SK-N-SH treated with all-trans-retinoic acid at 6 μM for 48 hours (cell line): ENCODE results near the gene COX6A2.
A peak's percentile ranks its signal among the peaks of the same experiment; 100 is the strongest.

Source experiments
- ATAC-seq: fragments of 200-7000 bp; cut with Tn5 transposase; 3 replicates; pipeline ENCODE4 v1.9.1; 2020; ENCODE audit warnings: mild to moderate bottlenecking, moderate library complexity
- ARNTL ChIP-seq: fragments of 450-650 bp; formaldehyde crosslinking; IDR thresholded peaks from 2 replicates; pipeline ENCODE4 v1.5.0; 2020; ENCODE audit warnings: low read depth, mild to moderate bottlenecking, moderate library complexity, borderline replicate concordance
- CSDC2 ChIP-seq: fragments of 250-450 bp; sonication (Bioruptor Pico); IDR thresholded peaks from 2 replicates; pipeline ENCODE4 v1.5.0; 2020; ENCODE audit warnings: mild to moderate bottlenecking, moderate library complexity
- ESRRG ChIP-seq: fragments of 250-450 bp; sonication (Bioruptor Pico); IDR thresholded peaks from 2 replicates; pipeline ENCODE4 v1.6.1; 2021; ENCODE audit warnings: mild to moderate bottlenecking
- GLIS3 ChIP-seq: fragments of 250-450 bp; sonication (Bioruptor Pico); IDR thresholded peaks from 2 replicates; pipeline ENCODE4 v1.5.0; 2020; ENCODE audit warnings: mild to moderate bottlenecking, moderate library complexity
- ISL1 ChIP-seq: fragments of 250-450 bp; sonication (Bioruptor Pico); IDR thresholded peaks from 2 replicates; pipeline ENCODE4 v2.1.2; 2022; ENCODE audit warnings: mild to moderate bottlenecking, moderate library complexity
- OSR1 ChIP-seq: fragments of 250-450 bp; sonication (Bioruptor Pico); IDR thresholded peaks from 2 replicates; pipeline ENCODE4 v1.8.0; 2022; ENCODE audit warnings: moderate library complexity, mild to moderate bottlenecking, inconsistent platforms
- POU6F1 ChIP-seq: fragments of 250-450 bp; sonication (Bioruptor Pico); IDR thresholded peaks from 2 replicates; pipeline ENCODE4 v1.8.0; 2021; ENCODE audit warnings: low read depth, mild to moderate bottlenecking, moderate library complexity, borderline replicate concordance
- PPARA ChIP-seq: fragments of 250-450 bp; sonication (Bioruptor Pico); IDR thresholded peaks from 2 replicates; pipeline ENCODE4 v1.5.0; 2020; ENCODE audit warnings: mild to moderate bottlenecking, borderline replicate concordance
- RARB ChIP-seq: fragments of 250-450 bp; sonication (Bioruptor Pico); IDR thresholded peaks from 2 replicates; pipeline ENCODE4 v1.8.0; 2021; ENCODE audit warnings: mild to moderate bottlenecking, moderate library complexity
- SNAI2 ChIP-seq: fragments of 250-450 bp; sonication (Bioruptor Pico); IDR thresholded peaks from 2 replicates; pipeline ENCODE4 v1.5.0; 2020; ENCODE audit warnings: mild to moderate bottlenecking, moderate library complexity
- TCF4 ChIP-seq: fragments of 250-450 bp; sonication (Bioruptor Pico); IDR thresholded peaks from 2 replicates; pipeline ENCODE4 v1.8.0; 2021; ENCODE audit warnings: mild to moderate bottlenecking, moderate library complexity, borderline replicate concordance
- TOX ChIP-seq: fragments of 250-450 bp; sonication (Bioruptor Pico); IDR thresholded peaks from 2 replicates; pipeline ENCODE4 v1.8.0; 2021; ENCODE audit warnings: mild to moderate bottlenecking, moderate library complexity, borderline replicate concordance
- TSHZ2 ChIP-seq: fragments of 250-450 bp; sonication (Bioruptor Pico); IDR thresholded peaks from 2 replicates; pipeline ENCODE4 v1.5.0; 2020; ENCODE audit warnings: mild to moderate bottlenecking, moderate library complexity
- ZFP3 ChIP-seq: fragments of 250-450 bp; sonication (Bioruptor Pico); IDR thresholded peaks from 2 replicates; pipeline ENCODE4 v1.5.0; 2020; ENCODE audit warnings: mild to moderate bottlenecking, moderate library complexity
- ZFP30 ChIP-seq: fragments of 450-650 bp; formaldehyde crosslinking; IDR thresholded peaks from 2 replicates; pipeline ENCODE4 v1.5.0; 2022; ENCODE audit warnings: mild to moderate bottlenecking, moderate library complexity
- ZNF565 ChIP-seq: fragments of 450-650 bp; formaldehyde crosslinking; conservative IDR thresholded peaks from 2 replicates; pipeline ENCODE4 v1.5.0; 2020; ENCODE audit warnings: low read depth, mild to moderate bottlenecking, moderate library complexity
- ZNF70 ChIP-seq: fragments of 450-650 bp; formaldehyde crosslinking; IDR thresholded peaks from 2 replicates; pipeline ENCODE4 v1.5.0; 2020; ENCODE audit warnings: mild to moderate bottlenecking, moderate library complexity
- ZNF8 ChIP-seq: fragments of 450-650 bp; formaldehyde crosslinking; IDR thresholded peaks from 2 replicates; pipeline ENCODE4 v1.5.0; 2020; ENCODE audit warnings: mild to moderate bottlenecking, moderate library complexity
- TF ChIP-seq, protein P1 (sequence below): fragments of 250-450 bp; sonication (Bioruptor Pico); IDR thresholded peaks from 2 replicates; pipeline ENCODE4 v1.5.1; 2021; ENCODE audit warnings: mild to moderate bottlenecking, moderate library complexity
- TF ChIP-seq, protein P2 (sequence below): fragments of 250-450 bp; sonication (Bioruptor Pico); IDR thresholded peaks from 2 replicates; pipeline ENCODE4 v1.8.0; 2020; ENCODE audit warnings: mild to moderate bottlenecking, moderate library complexity, borderline replicate concordance
- TF ChIP-seq, protein P3 (sequence below): fragments of 250-450 bp; sonication (Bioruptor Pico); IDR thresholded peaks from 2 replicates; pipeline ENCODE4 v1.5.1; 2020; ENCODE audit warnings: low read depth, mild to moderate bottlenecking, moderate library complexity

COX6A2 gene

DNA sequence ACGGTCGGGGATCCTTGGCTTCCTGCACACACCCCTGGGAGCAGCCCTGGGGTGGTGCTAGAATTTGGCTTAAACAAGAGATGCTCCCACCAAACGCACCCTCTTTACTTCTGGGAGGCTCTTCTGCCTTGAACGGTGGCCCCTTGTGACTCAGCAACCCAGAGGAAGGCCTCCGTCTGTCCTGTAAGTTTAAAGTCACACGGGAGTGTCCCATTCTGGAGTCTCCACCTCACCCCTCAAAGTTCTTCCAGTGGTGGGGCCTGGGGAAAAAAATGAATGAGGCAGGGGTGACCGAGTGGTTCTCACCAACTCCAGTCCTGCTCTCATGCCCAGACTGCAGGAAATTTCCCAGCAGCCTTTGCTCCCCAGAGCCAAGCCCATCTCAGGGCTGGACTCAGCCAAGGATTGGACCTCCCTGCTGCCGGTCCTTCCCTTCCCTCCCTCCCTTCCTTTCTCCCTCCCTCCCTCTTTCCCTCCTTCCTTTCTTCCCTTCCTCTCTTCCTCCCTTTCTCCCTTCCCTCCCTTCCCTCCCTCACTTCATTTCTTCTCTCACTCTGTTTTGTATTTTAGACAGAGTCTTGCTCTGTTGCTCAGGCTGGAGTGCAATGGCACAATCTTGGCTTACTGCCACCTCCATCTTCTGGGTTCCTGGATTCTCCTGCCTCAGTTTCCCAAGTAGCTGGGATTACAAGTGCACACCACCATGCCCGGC lies 23.7 kb downstream of the COX6A2 start (continued):
- TF ChIP-seq POU6F1 (CRISPR knock-in tag) (no peak), ZNF70 (CRISPR knock-in tag) (no peak), ZFP3 (CRISPR knock-in tag) (no peak)

DNA sequence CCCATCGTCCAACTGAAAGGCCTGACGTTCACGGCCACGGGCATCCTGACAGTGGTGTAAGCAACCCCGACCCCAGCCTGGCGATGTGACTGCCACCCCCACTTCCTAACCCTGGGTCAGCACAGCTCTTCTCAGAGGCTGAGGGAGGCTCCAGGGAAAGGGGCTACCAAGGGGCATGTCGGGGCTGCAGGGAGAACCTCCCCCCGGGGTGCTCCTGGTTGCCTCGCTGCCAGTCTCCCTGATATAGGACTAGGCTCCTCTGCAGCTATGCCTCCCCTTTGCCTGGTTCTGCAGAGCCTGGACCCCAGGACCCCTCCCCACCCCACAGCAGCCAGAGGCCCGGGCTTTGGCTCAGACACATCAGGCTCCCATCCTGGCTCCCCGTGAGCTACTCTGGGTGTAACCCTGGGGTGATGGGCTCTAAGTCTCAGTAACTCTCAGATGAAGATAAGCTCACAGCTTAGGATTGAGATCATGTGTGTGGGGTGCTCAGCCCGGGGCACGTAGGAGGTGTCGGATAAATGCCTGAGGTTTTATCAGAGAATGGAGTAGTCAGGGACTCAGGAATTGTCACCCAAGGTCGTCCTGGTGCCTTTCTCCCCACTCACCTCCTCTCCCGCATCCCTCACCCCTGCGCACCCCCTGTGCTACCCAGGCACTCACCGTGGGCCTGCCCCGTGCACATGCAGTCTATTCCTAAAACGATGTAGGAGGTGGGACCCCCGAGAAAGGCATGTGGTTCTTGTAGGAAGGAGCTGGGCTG lies 24.4 kb downstream of the COX6A2 start:
- TF ChIP-seq TSHZ2, result no peak
- TF ChIP-seq, all 23 proteins: peak for 0
- peak; percentile 47 for ATAC-seq

GRCh38 chr16:31402687-31403086 lies 25.5 kb downstream of the COX6A2 start:
- no peak for ATAC-seq
- TF ChIP-seq, protein P1, sequence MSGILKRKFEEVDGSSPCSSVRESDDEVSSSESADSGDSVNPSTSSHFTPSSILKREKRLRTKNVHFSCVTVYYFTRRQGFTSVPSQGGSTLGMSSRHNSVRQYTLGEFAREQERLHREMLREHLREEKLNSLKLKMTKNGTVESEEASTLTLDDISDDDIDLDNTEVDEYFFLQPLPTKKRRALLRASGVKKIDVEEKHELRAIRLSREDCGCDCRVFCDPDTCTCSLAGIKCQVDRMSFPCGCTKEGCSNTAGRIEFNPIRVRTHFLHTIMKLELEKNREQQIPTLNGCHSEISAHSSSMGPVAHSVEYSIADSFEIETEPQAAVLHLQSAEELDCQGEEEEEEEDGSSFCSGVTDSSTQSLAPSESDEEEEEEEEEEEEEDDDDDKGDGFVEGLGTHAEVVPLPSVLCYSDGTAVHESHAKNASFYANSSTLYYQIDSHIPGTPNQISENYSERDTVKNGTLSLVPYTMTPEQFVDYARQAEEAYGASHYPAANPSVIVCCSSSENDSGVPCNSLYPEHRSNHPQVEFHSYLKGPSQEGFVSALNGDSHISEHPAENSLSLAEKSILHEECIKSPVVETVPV (CRISPR knock-in tag), result no peak
- TF ChIP-seq ZNF8 (CRISPR knock-in tag), result no peak
- TF ChIP-seq TOX (CRISPR knock-in tag), result no peak
- TF ChIP-seq CSDC2 (CRISPR knock-in tag), result no peak
- TF ChIP-seq ISL1 (CRISPR knock-in tag), result no peak
- no peak for TF ChIP-seq PPARA (CRISPR knock-in tag)
- no peak for TF ChIP-seq OSR1 (CRISPR knock-in tag)

DNA sequence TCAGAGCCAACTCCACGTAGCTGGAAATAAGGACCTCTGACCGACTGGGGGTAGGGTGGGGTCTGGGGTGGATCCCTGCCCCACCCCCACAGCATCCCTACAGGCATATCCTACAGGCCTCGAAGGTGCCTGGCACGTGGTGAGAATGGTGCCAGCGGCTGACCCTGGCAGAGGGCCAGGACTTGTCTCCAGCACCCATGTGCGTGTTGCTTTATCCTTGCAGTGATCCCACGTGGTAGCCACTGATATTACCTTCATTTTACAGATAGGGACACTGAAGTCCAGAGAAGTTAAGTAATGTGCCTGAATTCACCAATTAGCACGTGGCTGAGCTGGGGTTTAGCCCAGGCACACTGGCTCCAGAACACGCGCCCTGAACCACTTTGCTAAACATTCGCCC lies 26.7 kb downstream of the COX6A2 start:
- TF ChIP-seq CSDC2 (CRISPR knock-in tag) (no peak), TCF4 (no peak), ZNF565 (CRISPR knock-in tag) (no peak), ARNTL (no peak), GLIS3 (no peak), ZFP30 (no peak), OSR1 (CRISPR knock-in tag) (no peak), ESRRG (no peak), SNAI2 (no peak), ZNF8 (CRISPR knock-in tag) (no peak), TOX (CRISPR knock-in tag) (no peak), RARB (CRISPR knock-in tag) (no peak), PPARA (CRISPR knock-in tag) (no peak)
- TF ChIP-seq, protein P1 (CRISPR knock-in tag), result no peak
- TF ChIP-seq, protein P2, sequence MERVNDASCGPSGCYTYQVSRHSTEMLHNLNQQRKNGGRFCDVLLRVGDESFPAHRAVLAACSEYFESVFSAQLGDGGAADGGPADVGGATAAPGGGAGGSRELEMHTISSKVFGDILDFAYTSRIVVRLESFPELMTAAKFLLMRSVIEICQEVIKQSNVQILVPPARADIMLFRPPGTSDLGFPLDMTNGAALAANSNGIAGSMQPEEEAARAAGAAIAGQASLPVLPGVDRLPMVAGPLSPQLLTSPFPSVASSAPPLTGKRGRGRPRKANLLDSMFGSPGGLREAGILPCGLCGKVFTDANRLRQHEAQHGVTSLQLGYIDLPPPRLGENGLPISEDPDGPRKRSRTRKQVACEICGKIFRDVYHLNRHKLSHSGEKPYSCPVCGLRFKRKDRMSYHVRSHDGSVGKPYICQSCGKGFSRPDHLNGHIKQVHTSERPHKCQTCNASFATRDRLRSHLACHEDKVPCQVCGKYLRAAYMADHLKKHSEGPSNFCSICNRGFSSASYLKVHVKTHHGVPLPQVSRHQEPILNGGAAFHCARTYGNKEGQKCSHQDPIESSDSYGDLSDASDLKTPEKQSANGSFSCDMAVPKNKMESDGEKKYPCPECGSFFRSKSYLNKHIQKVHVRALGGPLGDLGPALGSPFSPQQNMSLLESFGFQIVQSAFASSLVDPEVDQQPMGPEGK (CRISPR knock-in tag), result no peak
- TF ChIP-seq, protein P3, sequence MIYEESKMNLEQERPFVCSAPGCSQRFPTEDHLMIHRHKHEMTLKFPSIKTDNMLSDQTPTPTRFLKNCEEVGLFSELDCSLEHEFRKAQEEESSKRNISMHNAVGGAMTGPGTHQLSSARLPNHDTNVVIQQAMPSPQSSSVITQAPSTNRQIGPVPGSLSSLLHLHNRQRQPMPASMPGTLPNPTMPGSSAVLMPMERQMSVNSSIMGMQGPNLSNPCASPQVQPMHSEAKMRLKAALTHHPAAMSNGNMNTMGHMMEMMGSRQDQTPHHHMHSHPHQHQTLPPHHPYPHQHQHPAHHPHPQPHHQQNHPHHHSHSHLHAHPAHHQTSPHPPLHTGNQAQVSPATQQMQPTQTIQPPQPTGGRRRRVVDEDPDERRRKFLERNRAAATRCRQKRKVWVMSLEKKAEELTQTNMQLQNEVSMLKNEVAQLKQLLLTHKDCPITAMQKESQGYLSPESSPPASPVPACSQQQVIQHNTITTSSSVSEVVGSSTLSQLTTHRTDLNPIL, result no peak
- ATAC-seq, result no peak
